Measurements from ENCODE around the gene ASPN.

Gene ASPN

DNA sequence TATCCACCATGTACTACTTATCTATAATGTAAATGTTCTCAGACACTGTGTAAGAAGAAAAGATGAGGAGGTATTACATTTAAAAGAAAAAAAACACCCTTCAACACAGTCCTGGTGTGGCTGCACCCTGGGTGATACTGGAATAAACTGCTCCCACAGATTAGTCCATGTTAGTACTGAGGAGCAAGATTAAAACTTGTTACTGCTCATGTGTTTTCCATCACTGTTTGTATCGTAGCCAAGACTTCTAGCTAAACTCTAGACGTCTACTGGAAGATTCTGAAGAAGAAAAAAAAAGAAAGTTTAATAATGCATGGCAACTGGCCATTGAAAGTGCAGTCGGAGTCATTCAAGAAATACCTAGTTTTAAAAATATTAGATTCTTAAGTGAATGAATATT, at the start of gene ASPN:
Gene ASPN (minus strand): TSS at position 178 of the 400 bp plus-strand sequence.
- FAIRE-seq = peak; percentile 95

DNA sequence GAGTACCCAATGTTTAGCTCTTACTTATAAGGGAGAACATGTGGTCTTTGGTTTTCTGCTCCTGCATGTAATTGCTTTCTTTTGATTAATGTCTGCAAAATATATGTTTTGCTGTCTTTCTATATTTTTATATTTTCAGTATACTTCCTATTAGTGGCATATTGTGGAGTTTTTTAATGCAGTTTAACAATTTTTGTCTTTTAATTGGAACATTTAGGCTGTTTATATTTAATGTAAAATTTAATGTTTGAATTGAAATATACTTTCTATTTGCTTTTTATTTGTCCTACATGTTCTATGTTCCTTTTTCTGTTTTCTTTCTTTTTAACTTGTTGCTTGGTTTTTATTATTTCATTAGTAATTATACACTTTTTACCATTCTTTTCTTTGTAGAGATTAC, 48.6 kb upstream of the ASPN start:
- FAIRE-seq = no peak

DNA sequence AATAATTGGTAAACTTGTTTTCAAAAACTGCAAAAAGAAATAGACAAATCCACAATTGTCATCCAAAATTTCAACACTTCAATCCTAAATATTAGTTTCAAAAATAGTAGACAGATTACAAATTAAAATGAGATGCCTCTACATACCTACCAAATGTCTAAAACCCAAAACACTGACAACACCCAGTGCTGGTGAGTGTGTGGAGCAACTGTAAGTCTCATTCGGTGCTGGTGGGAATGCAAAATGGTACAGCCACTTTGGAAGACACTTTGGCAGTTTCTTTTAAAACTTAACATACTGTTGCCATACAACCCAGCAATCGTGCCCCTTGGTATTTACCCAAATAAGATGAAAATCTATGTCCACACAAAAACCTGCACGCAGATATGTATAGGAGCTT, 46.8 kb upstream of the ASPN start:
- no peak for FAIRE-seq

DNA sequence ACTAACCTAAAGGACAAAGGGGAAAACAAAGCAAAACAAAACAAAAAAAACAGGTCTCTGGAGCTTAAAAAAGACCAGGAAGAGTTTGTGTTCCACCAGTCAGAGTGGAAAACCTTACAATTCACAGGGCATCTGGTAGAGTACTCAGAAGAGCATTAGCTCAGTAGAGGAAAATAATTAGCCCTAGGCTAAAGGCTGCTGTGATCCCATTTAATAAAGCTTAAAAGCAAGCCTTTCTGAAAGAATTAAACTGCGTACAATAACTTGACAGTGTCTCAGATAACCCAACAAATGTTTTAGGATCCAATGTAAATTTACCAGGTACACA, 46.2 kb upstream of the ASPN start:
- FAIRE-seq = no peak

GRCh38 chr9:92527832-92528521, 45.7 kb upstream of the ASPN start:
- no peak for FAIRE-seq

GRCh38 chr9:92527291-92527828, 45.1 kb upstream of the ASPN start:
- FAIRE-seq = no peak

DNA sequence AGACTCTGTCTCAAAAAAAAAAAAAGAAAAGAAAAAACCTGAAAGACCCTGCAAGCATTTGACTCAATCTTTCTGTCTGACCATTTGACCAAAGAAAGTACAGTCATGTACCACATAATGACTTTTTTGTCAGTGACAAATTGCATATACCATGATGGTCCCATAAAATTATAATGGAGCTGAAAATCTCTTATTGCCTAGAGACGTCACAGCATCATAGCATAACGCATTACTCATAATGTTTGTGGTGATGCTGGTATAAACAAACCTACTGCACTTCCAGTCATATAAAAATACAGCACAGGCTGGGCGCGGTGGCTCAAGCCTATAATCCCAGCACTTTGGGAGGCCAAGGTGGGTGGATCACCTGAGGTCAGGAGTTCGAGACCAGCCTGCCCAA, 43.0 kb upstream of the ASPN start:
- FAIRE-seq = no peak

DNA sequence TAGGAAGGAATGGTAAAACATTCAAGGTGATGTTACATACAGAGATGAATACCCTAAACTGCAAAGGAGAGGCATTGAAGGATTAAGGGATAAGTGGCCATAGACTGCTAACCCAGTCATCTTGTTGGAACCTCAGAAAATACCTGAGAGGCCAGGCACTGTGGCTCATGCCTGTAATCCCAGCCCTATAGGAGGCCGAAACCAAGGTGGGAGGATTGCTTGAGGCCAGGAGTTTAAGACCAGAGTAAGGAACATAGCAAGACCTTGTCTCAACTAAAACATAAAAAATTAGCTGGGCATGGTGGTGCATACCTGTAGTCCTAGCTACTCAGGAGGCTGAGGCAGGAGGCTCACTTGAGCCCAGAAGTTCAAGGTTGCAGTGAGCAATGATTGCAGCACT, 42.6 kb upstream of the ASPN start:
- no peak for FAIRE-seq

DNA sequence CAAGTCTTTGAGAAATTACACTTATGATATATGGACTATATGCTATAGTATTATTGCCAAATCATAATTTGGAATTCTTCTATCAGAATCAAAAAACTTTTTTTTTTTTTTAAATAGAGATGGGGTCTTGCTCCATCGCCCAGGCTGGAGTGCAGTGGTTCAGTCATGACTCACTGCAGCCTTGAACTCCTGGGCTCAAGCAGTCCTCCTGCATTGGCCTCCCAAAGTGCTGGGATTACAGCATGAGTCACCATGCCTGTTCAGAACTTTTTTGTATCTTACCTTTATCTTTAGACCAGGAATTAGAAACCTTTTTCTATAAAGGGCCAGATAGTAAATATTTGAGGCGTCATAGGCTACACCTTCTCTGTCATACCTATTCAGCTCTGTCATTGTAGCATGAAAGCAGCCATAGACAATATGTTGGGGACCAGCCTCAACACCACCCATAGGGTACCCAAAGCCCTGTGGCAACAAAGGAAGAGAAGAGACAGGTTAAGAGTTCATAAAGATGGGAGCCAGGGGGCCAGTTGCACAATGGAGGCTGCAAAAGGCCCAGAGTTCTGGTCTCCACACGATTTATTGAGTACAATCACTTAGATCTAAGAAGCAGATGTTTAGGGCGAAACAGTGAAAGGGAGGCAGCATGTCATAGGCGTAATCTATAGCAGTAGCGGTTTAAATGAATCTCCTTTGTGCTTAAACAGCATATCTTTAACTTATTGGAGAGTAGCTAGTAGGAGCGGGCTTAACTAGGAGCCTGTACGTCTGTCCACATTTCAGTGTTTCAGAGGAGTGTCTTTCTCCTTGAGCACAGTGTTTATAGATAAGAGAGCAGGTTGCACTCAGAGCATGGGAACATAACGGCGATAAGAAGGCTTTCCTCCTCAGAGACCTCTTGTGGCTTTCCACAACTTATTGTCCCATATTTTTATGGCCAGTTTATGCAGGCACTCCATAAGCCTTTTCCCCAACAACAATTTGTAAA, 41.0 kb upstream of the ASPN start:
- no peak for FAIRE-seq

DNA sequence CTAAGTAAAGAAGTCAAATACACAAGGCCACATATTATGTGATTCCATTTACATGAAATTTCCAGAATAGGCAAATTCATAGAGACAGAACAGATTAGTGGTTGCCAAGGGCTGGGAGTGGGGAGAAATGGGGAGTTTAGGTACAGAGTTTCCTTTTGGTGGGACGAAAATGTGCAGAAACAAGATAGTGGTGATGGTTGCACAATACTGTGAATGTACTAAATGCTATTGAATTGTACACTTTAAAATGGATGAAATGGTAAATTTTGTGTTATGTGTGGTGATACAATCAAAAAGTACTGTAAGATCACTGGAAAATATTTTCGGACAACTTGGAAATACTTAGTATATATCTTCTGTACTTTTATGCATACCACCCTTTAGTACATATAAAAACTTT, 38.5 kb upstream of the ASPN start:
- FAIRE-seq = no peak

DNA sequence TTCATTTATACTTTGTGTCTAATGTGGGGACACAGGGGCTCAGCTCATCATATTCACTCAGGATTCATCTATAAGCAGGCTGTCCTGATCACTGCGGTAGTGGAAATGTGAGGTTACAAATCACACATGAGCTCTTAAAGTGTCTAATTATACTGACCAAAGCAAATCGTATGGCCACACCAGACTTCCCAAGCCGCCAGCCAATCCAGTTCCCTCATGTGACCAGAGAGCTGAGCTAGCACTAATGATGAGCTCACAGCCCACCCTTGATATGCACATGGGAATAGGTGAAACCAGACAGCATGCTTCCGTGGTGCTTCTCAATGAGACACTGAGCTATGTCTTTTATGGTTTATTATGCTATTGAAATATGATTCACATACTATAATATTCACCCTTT, 35.9 kb upstream of the ASPN start:
- no peak for FAIRE-seq

DNA sequence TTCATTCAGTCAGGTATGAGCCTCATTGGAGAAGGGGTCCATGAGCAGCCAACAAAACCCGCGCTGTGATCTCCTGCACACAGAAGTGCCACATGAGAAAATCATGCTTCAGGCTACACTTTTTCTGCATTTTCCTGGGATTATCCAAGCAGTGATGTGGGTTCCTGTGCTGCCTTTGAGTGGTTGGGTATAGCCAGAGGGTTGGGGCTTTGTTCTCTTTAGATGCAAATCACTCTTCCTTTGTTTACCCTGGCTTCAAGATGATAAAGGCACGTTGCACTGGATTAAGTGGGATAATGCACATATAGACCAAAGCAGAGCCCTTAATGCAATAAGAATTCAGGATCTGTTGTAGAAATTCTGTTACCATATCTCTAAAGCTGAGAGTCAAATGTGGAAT, 34.7 kb upstream of the ASPN start:
- FAIRE-seq = no peak

- FAIRE-seq = no peak
These were observed 34.2 kb upstream of the ASPN start for GRCh38 chr9:92516521-92516920.

DNA sequence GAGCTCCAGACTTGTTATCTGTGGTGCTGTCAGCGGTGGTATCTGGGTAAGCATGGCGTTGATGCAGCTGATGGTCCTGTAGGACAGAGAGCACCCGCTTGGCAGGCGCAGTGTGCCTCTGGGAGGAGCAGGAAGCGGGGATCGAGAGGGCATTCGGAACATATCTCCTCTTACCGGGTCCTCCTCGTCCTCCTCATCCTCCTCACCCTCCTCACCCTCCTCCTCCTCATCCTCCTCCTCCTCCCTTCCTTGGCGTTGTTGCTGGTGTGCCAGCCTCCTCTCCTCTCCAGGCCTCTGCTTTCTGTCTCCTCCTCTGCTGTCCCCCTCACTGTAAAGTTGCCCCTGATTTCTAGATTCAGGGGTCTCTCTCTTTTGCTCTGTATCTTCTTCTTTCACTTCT, 32.3 kb upstream of the ASPN start:
- no peak for FAIRE-seq

DNA sequence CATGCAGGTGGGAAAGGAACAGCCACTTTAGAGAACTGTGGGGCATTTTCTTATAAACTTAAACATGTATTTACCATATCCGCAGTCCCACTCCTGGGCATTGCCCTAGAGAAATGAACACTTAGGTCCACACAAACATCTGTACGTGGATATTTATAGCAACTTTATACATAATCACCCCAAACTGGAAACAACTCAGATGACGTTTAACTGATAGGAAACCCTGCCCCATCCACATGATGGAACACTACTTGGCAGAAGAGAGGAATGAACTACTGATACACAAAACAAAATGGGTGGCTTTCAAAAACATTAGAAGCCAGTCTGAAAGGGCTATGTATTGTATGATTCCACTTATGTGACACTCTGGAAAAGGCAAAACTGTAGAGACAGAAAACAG, 31.0 kb upstream of the ASPN start:
- FAIRE-seq = no peak

- no peak for FAIRE-seq
These were observed 30.3 kb upstream of the ASPN start for GRCh38 chr9:92512622-92513021.

DNA sequence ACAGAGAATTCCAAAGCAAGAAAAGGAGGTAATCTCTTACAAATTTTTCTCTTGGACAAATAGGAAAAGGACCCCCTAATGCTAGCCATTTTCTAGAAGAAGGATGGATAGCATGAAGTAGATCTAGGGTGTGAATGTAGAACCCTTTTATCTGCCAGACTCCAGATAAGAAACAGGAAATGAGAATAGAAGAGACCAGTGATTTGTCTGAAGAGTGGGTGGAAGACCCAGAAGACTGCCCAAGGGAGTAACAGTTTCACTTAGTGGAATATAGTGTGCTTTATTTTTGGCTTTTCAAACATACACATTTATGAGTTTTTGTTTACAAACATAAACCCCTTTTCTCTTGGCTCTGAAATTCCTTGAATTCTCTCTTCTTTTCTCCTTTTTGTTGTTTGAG, 28.4 kb upstream of the ASPN start:
- FAIRE-seq = no peak

GRCh38 chr9:92509050-92509449, 26.7 kb upstream of the ASPN start:
- FAIRE-seq = no peak

GRCh38 chr9:92508018-92508820, 25.9 kb upstream of the ASPN start:
- peak; percentile 80 for FAIRE-seq

DNA sequence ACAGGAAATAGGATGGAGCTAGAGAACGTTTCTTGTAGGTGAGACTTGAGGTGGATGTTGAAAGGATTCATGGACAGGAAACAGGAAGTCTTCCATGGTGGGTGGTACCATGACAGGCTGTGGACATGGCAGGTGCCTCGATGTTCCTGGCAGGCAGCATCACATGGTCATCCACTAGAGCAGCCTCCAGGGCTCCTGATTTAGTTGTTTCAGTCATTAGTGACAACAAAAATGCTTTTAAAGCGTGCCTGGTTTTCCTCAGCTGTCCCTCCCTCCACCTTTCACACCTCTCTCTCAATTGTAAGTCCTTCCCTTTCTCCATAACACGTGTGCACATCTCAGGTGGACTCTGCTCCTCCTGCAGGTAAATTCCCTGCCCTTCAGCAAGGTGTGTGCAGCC, 25.2 kb upstream of the ASPN start:
- no peak for FAIRE-seq

DNA sequence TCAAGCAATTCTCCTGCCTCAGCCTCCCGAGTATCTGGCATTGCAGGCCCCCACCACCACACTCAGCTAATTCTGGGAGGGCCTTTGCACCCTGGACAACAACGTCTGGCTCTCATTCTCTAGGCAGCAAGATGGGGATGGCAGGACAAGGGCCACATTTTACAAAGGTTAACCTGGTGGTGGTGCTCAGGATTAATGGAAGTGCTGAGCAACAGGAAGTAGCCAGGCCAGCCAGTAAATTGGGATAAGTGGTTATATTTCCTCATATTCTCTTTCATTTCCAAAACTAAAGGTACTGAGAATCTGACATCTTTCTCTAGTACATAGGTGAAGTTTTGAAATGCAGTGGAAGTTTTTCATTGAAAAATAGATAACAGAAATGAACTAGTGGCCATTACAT, 24.7 kb upstream of the ASPN start:
- FAIRE-seq = no peak

DNA sequence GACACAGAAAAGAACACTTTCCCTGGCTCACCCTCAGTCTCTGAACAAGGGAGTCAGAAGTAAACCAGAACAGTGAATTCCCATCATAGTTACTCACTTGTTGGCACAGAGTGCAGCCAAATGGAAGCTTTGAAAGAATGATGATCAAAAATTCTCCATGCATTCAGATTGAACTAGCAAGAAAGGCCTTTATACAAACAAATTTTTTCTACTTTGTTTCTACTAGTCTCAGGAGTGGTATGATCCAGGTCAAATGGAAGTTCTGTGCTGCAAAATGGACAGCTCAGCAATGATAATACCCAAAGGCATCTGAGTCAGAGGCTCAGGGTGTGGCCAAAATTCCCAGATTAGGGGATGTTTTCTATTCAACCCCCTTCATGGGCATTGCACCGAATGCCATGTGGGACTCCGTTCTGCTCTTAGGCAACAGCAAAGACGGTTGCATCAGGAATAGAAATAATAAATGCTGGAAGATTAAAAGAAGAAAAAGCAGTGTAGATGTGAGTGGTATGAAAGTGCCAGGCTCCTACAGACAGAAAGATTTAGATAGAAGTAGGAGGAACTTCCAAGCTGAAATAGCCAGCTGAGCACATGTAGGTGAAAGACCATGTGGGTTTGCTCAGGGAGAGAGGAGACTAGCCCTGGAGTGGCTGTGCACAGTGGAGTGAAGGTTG, 24.0 kb upstream of the ASPN start:
- no peak for FAIRE-seq

- FAIRE-seq = no peak
These were observed 22.6 kb upstream of the ASPN start for GRCh38 chr9:92504881-92505280.

All from endometrium (tissue), 2 donors.